Muscle layer of duodenum (tissue), 2 donors: Measurements from ENCODE around the gene KCNJ12.

ENCODE experiments used
- H3K27ac ChIP-seq: one replicate; pipeline ENCODE4 v1.7.0; 2013; ENCODE audit warnings: mild to moderate bottlenecking, low read length
- H3K27me3 ChIP-seq: one replicate; pipeline ENCODE4 v1.7.0; 2013; ENCODE audit warnings: low read depth, mild to moderate bottlenecking, control low read depth, low read length
- H3K36me3 ChIP-seq, 2 donors: one replicate each; pipeline ENCODE4 v1.7.0; 2013; ENCODE audit warnings: low read length in 2 of 2, control low read depth in 1 of 2, mild to moderate bottlenecking in 1 of 2; ENCODE audit not compliant: insufficient read depth in 2 of 2, control insufficient read depth in 1 of 2
- H3K4me1 ChIP-seq, 2 donors: one replicate each; pipeline ENCODE4 v1.7.0; 2013; ENCODE audit warnings: low read length in 2 of 2, mild to moderate bottlenecking in 2 of 2, control low read depth in 1 of 2, moderate library complexity in 1 of 2; ENCODE audit not compliant: insufficient read depth in 2 of 2, control insufficient read depth in 1 of 2
- H3K4me3 ChIP-seq, 2 donors: one replicate each; pipeline ENCODE4 v1.7.0; 2013; ENCODE audit warnings: low read length in 2 of 2, low read depth in 1 of 2, mild to moderate bottlenecking in 1 of 2
- H3K9me3 ChIP-seq, 2 donors: one replicate each; pipeline ENCODE4 v1.7.0; 2013; ENCODE audit warnings: low read length in 2 of 2, control low read depth in 1 of 2, mild to moderate bottlenecking in 1 of 2; ENCODE audit not compliant: control insufficient read depth in 1 of 2
- donor health status: healthy.

Gene KCNJ12

DNA sequence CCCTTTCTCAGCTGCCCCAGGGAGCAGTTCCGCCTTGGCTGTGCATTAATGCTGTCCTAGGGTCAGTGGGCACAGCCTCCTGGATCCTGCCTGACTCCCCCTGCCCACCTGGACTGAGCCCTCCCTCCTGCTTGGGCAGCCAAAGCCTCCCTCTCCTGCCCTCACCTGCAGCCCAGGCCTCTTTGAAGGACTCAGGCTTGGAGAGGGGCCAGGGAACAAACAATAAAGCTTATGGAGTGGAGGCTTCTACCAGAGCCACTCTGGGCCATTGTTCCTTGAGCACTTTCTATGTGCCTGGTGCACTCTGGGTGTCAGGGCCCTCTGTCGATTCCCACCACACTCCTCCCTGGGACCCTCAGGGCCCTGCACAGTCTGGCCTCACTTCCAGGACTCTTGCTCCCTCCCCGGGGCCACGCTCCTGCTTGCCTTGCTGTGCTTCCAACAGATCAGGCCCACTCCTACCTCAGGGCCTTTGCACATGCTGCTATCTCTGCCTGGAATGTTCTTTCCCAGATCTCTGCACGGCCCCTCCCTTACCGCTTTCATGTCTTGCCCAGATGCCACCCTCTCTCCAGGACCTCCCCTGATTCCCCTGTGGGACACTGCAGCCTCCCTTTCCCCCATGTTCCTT lies 5.0 kb downstream of the KCNJ12 start:
- Histone ChIP-seq H3K27me3 (peaks cover 20% of the 10 kb centered on the region), H3K4me1 (peaks cover 3 to 31% of the 10 kb centered on the region in 2 donors), H3K36me3 (no peaks in the 10 kb centered on the region), H3K9me3 (no peaks in the 10 kb centered on the region), H3K27ac (no peak overlapping the region), H3K4me3 (no peak overlapping the region)

GRCh38 chr17:21382560-21383495 lies 6.7 kb downstream of the KCNJ12 start:
- H3K4me3 ChIP-seq = no peak overlapping the region
- H3K27ac ChIP-seq = no peak overlapping the region
- H3K9me3 ChIP-seq = no peaks in the 10 kb centered on the region
- peaks cover 0 to 17% of the 10 kb centered on the region in 2 donors for H3K4me1 ChIP-seq
- H3K27me3 ChIP-seq = peaks cover 11% of the 10 kb centered on the region
- no peaks in the 10 kb centered on the region for H3K36me3 ChIP-seq

GRCh38 chr17:21385281-21385845 lies 9.2 kb downstream of the KCNJ12 start:
- Histone ChIP-seq H3K27me3 (no peaks in the 10 kb centered on the region), H3K36me3 (no peaks in the 10 kb centered on the region), H3K4me1 (no peaks in the 10 kb centered on the region), H3K4me3 (no peak overlapping the region), H3K27ac (no peak overlapping the region), H3K9me3 (no peaks in the 10 kb centered on the region)

GRCh38 chr17:21387616-21388015 lies 11.5 kb downstream of the KCNJ12 start:
- no peaks in the 10 kb centered on the region for H3K4me1 ChIP-seq
- H3K4me3 ChIP-seq = no peak overlapping the region

DNA sequence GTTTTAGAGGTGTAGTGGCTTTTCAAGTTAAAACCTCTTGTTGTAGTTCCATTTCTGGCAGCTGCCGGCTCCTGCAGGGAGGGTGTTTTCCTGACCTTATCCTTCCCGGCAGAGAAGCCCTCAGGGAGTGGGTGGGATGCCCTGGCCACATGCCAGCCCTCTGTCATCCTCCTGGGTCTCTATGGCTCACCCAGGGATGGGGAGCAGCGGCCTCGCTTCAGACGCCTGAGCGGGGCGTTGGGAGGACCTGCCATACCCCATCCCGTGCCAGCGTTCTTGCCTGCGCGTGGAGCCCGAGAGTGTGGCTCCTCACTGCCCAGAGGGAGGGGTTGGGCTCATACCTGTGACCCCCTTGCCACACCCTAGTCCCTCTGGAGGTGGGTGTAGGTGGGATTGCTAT lies 11.9 kb downstream of the KCNJ12 start:
- H3K27ac ChIP-seq = no peak overlapping the region
- no peaks in the 10 kb centered on the region for H3K4me1 ChIP-seq
- H3K27me3 ChIP-seq = no peaks in the 10 kb centered on the region
- no peak overlapping the region for H3K4me3 ChIP-seq
- H3K36me3 ChIP-seq = no peaks in the 10 kb centered on the region
- H3K9me3 ChIP-seq = no peaks in the 10 kb centered on the region

More at GRCh38 chr17:21387616-21388015, 11.5 kb downstream of the KCNJ12 start:
- no peaks in the 10 kb centered on the region for H3K9me3 ChIP-seq
- H3K27ac ChIP-seq = no peak overlapping the region
- no peaks in the 10 kb centered on the region for H3K27me3 ChIP-seq
- no peaks in the 10 kb centered on the region for H3K36me3 ChIP-seq

- Histone ChIP-seq H3K36me3 (no peaks in the 10 kb centered on the region), H3K4me3 (no peak overlapping the region), H3K9me3 (no peaks in the 10 kb centered on the region), H3K27ac (no peak overlapping the region), H3K27me3 (no peaks in the 10 kb centered on the region), H3K4me1 (no peaks in the 10 kb centered on the region)
Observed at GRCh38 chr17:21388944-21389343, 12.8 kb downstream of the KCNJ12 start.

DNA sequence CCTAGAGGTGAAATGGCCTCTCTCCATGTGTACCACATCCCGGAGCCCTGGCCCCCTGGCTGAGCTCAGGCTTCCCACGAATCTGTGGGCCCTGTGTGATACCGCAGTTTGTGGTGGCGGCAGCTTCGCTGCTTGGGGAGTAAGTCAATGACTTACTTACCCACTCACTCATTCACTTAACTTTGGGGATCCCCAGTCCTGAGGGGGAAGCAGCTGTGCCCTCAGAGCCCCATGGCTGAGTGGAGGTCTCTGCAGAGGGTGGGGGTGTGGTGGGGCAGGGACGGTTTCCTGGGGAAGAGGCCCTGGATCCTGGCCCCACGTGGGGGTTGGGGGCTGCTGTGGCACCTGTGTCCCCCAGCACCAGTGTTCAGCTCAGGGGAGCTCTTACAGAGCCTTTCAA lies 13.2 kb downstream of the KCNJ12 start:
- H3K36me3 ChIP-seq = no peaks in the 10 kb centered on the region
- no peak overlapping the region for H3K27ac ChIP-seq

GRCh38 chr17:21390294-21390693 lies 14.1 kb downstream of the KCNJ12 start:
- Histone ChIP-seq H3K27ac (no peak overlapping the region), H3K27me3 (no peaks in the 10 kb centered on the region)

More for the DNA sequence above, 13.2 kb downstream of the KCNJ12 start:
- H3K27me3 ChIP-seq = no peaks in the 10 kb centered on the region
- no peaks in the 10 kb centered on the region for H3K9me3 ChIP-seq
- H3K4me3 ChIP-seq = no peak overlapping the region
- H3K4me1 ChIP-seq = no peaks in the 10 kb centered on the region

DNA sequence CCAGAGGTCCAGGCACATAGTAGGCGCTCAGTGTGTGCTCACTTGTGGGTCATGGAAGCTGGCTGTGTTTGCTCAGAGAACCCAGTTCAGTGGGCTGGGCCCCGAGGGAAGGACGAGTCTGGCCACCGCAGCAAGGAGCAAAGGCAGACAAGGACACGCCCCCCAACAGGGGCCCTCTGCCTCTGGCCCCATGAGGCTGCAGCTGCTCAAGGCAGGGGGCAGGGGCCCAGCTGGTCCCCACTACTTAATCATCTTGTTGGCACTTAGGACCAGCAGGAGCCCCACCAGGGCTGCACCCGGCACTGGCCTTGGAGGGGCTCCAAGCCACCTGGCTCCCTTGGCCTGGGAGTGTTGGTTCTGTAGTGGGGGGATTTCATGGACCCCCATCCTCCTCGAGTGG lies 16.1 kb downstream of the KCNJ12 start:
- Histone ChIP-seq H3K4me1 (peaks cover 0 to 4% of the 10 kb centered on the region in 2 donors), H3K36me3 (no peaks in the 10 kb centered on the region), H3K4me3 (no peak overlapping the region)

More at GRCh38 chr17:21390294-21390693, 14.1 kb downstream of the KCNJ12 start:
- no peaks in the 10 kb centered on the region for H3K9me3 ChIP-seq
- no peaks in the 10 kb centered on the region for H3K36me3 ChIP-seq
- no peaks in the 10 kb centered on the region for H3K4me1 ChIP-seq
- no peak overlapping the region for H3K4me3 ChIP-seq

GRCh38 chr17:21394265-21394664 lies 18.1 kb downstream of the KCNJ12 start:
- H3K27ac ChIP-seq = no peak overlapping the region
- no peaks in the 10 kb centered on the region for H3K36me3 ChIP-seq
- no peak overlapping the region for H3K4me3 ChIP-seq
- H3K4me1 ChIP-seq = peaks cover 0 to 10% of the 10 kb centered on the region in 2 donors
- H3K27me3 ChIP-seq = no peaks in the 10 kb centered on the region
- no peaks in the 10 kb centered on the region for H3K9me3 ChIP-seq

More for the DNA sequence above, 16.1 kb downstream of the KCNJ12 start:
- H3K27me3 ChIP-seq = no peaks in the 10 kb centered on the region
- no peak overlapping the region for H3K27ac ChIP-seq
- no peaks in the 10 kb centered on the region for H3K9me3 ChIP-seq

- Histone ChIP-seq H3K36me3 (no peaks in the 10 kb centered on the region), H3K9me3 (no peaks in the 10 kb centered on the region), H3K4me3 (no peak overlapping the region), H3K4me1 (peaks cover 0 to 10% of the 10 kb centered on the region in 2 donors), H3K27ac (no peak overlapping the region), H3K27me3 (no peaks in the 10 kb centered on the region)
Observed at GRCh38 chr17:21395764-21396163, 19.6 kb downstream of the KCNJ12 start.
